Measurements from ENCODE around the gene KANSL3. TPM values are rescaled to one million over a fixed set of nuclear protein-coding genes. Genes with fewer than 3 reads are reported as not detected.
"Not testable (repeated sequence)": the region's sequence is repeated elsewhere in the genome, so short reads cannot be mapped to it uniquely, and the experiment has no call there.

KANSL3 gene
- total RNA-seq = 10 to 100 TPM; 26.9 to 27.6 TPM
- long read RNA-seq, partial matches to known transcripts = 6 of 15 reads
- long read RNA-seq, other reads (novel, unspliced or antisense) = 9 of 15 reads

GRCh38 chr2:96638144-96639121 is at the start of gene KANSL3:
Gene KANSL3 (minus strand): TSS chr2:96638312. CDS start chr2:96637135, 1,177 bp downstream.
- DNase-seq (peak; percentile 92), ATAC-seq (peak; percentile 89 to 90)
- intact Hi-C loops (cut with DNase I) = loop anchor here in 1 of 2 donors (5.0 to 10.0 kb wide), 2 partner anchors 124 to 176 kb away; partner anchors contain the start of genes CNNM3 and CNNM4

GRCh38 chr2:96687266-96687665 is 49.2 kb upstream of the KANSL3 start:
- no peak for DNase-seq
- intact Hi-C loops (cut with DNase I) = no loop called here
- ATAC-seq = no peak

GRCh38 chr2:96685577-96686459 is 47.7 kb upstream of the KANSL3 start:
- ATAC-seq (peak; percentile 47 to 69), DNase-seq (no peak)
- intact Hi-C loops (cut with DNase I) = no loop called here

DNA sequence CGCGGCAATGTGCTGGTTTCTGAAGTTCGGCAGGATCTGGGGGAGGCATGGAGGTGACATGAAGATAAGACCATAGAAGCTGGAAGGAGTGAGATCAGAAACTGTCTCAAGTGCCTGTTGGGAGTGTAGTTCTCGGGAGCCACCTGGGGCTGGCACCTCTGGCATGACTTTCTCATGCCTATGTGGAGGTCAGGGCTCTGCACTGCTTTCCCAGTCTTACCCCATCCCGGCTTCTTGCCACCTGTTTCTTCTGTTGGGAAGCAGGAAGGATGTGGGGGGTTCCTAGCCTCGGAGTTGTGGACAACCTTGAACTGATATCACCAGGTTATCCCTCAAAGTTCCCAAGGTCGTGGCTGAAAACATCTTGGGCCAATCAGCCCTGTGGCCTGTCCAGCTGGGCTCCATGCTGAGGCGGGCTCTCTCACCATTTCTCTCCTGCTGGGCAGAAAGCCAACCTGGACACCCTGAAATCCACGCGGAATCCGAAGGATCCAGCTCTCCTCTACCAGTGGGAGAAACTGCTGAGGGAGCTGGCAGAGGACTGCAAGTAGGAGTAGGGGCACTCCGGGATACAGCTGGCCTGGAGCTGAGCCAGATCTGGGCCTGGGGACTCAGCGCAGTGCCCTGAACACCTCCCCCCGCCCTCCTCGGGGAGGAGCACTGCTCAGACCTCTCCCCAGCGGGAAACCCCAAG is 46.9 kb upstream of the KANSL3 start:
- DNase-seq (no peak), ATAC-seq (peak; percentile 12 to 34)
- intact Hi-C loops (cut with DNase I) = no loop called here

- intact Hi-C loops (cut with DNase I) = no loop called here
- ATAC-seq (no peak), DNase-seq (no peak)
Observed at GRCh38 chr2:96683972-96684820, 46.1 kb upstream of the KANSL3 start.

DNA sequence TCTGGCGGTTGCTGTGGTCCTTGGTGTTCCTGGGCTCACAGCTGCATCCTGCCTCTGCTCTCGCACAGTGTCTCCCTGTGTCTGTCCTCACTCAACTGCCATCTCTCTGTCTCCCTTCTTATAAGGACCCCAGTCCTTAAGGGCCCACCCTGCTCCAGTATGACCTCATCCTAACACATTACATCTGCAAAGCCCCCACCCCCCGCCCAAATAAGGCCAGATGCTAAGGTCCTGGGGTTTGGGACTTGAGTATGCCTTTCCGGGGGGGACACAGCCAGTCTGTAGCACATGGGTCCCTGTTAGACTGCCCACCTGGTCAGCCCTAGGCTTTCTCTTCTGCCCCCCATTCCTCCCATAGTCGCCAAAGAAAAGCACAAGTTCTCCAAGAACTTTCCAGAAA is 45.2 kb upstream of the KANSL3 start:
- intact Hi-C loops (cut with DNase I) = no loop called here
- DNase-seq (no peak), ATAC-seq (no peak)

DNA sequence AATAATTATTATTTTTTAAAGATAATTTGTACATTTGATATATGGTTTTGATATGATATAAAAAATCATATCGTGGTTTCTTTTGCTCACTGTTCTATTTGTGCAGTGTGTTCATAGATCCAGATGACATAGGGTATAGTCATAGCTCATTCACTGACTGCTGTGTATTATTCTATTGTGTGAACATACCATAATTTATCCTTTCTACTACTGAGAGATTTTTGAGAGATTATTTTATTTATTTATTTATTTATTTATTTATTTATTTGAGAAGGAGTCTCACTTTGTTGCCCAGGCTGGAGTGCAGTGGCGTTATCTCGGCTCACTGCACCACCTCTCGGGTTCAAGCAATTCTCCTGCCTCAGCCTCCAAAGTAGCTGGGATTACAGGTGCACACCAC is 43.4 kb upstream of the KANSL3 start:
- no peak for DNase-seq
- no peak for ATAC-seq
- intact Hi-C loops (cut with DNase I) = no loop called here

DNA sequence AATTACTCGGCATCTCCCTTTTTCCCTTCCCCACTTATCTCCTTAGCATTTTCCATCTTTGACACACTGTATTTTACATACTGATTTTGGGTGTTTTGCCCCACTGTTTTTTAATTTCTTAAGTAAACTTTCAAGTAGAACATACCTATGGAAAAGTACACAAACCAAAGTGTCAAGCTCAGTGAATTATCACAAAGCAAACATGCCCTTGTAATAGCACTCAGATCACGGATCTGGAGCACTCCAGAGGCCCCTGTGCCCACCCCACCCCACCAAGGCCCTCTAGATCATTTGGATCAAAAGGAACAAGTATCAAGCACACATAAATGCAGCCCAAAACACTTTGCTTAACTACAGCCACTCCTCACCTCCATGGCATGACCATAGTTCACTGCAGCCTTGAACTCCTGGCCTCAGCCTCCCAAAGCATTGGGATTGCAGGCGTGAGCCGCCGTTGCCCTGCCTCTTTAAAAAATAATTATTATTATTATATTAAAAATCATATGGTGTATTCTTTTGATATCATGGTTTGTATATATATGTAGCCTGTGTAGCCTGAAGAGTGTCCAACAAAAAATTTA is 42.5 kb upstream of the KANSL3 start:
- intact Hi-C loops (cut with DNase I) = no loop called here
- ATAC-seq = no peak
- DNase-seq = no peak

DNA sequence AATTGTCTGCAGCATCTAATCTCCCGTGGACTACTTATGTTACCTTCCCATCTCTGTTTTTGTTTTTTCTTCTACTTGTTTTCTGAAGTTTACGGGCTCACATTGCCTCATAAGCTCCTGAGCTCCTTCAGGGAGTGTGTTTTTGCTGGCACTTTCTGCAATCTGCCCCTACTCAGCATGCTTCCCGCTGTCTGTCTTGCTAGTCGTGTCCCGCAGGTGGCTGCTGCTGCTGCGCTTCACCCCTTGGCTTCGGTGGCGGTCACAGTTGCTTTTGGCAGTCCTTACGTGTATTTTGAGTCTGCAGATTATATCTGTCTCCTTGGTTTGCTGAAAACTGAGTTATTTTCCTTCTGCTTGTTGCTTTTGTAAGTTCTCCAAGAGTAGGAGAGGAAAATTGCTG is 41.7 kb upstream of the KANSL3 start:
- DNase-seq (peak; percentile 60), ATAC-seq (peak; percentile 53 to 61)
- intact Hi-C loops (cut with DNase I) = no loop called here

GRCh38 chr2:96669539-96670215 is 31.6 kb upstream of the KANSL3 start:
- DNase-seq (no peak), ATAC-seq (no peak)
- intact Hi-C loops (cut with DNase I) = no loop called here

- intact Hi-C loops (cut with DNase I) = no loop called here
- ATAC-seq (no peak), DNase-seq (no peak)
Observed at GRCh38 chr2:96668771-96669170, 30.7 kb upstream of the KANSL3 start.

DNA sequence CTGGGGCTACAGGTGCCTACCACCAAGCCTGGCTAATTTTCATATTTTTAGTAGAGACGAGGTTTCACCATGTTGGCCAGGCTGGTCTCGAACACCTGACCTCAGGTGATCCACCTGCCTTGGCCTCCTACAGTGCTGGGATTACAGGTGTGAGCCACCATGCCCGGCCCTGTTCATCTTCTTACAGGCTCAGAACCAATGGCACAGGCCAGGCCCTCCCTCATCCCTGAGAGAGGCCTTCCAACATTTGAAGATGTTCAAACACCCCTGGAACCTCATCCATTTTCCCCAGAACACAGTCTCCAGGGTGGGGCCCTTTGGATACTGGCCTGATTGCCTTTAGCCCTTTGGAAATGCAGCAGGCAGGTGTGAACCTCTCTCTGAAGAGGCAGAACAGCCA is 27.6 kb upstream of the KANSL3 start:
- intact Hi-C loops (cut with DNase I); DNase-seq; ATAC-seq: not testable (repeated sequence)

GRCh38 chr2:96665083-96665569 is 27.0 kb upstream of the KANSL3 start:
- DNase-seq = peak; percentile 55
- ATAC-seq = peak; percentile 87 to 95
- intact Hi-C loops (cut with DNase I) = no loop called here

DNA sequence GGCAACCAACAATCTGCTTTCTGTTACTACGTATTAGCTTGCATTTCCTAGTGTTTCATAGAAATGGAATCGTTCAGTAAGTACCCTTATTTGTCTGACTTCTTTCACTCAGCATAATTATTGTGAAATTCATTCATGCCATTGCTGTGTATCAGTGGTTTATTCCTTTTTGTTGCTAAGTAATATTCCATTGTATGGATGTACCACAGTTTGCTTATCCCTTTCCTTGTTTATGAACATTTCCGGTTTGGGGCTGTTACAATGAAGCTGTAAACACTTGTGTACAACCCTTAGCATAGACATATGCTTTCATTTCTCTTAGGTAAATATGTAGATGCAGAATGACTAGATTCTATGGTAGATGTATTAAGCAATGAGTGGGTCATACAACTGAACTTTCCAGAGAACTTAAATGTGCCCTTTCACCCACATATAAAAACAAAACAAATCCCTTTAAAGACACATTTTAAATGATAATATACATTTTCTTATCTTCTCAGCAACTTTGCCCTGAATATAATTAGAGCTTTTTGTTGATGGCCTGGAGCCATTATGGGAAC is 26.3 kb upstream of the KANSL3 start:
- DNase-seq = no peak
- intact Hi-C loops (cut with DNase I) = no loop called here
- no peak for ATAC-seq

DNA sequence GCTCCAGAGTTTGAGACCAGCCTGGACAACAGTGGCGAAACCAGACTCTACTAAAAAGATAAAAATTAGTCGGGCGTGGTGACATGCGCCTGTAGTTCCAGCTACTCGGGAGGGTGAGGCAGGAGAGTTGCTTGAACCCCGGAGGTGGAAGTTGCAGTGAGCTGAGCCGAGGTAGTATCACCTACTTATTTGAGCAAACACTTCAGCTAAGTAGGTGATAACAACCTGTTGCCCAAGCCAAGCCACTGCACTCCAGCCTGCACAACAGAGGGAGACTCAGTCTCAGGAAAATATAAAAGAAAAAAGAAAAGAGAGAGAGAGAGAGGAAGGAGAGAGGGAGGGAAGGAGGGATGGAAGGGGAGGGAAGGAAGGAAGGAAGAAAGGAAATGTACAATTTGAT is 25.7 kb upstream of the KANSL3 start:
- DNase-seq (no peak), ATAC-seq (no peak)
- intact Hi-C loops (cut with DNase I) = no loop called here

GRCh38 chr2:96663177-96663576 is 25.1 kb upstream of the KANSL3 start:
- ATAC-seq = no peak
- DNase-seq = no peak
- intact Hi-C loops (cut with DNase I) = no loop called here

GRCh38 chr2:96662360-96662759 is 24.2 kb upstream of the KANSL3 start:
- no peak for ATAC-seq
- intact Hi-C loops (cut with DNase I) = no loop called here
- no peak for DNase-seq

Measured in left cardiac atrium (tissue), 4 donors.